ENCODE measurements around the gene TMEM97.

- no peak for TF ChIP-seq CTCF (tag by site-specific recombination; IDR thresholded peaks at IDR 0.05)
- TF ChIP-seq ZNF140 (tag by site-specific recombination; IDR thresholded peaks at IDR 0.05), result no peak
- TF ChIP-seq ZNF639 (tag by site-specific recombination; IDR thresholded peaks at IDR 0.05), result no peak
- no peak for TF ChIP-seq ZNF518A (tag by site-specific recombination; conservative IDR thresholded peaks at IDR 0.05; ENCODE audit: low read depth)
- TF ChIP-seq ZNF48 (tag by site-specific recombination; IDR thresholded peaks at IDR 0.05), result no peak
- TF ChIP-seq ZNF416 (tag by site-specific recombination; IDR thresholded peaks at IDR 0.05), result no peak
- TF ChIP-seq ZNF571 (tag by site-specific recombination; IDR thresholded peaks at IDR 0.05), result no peak
These were observed 9.3 kb downstream of the TMEM97 start for GRCh38 chr17:28328325-28328724.
